ENCODE measurements around the gene CLDN12. TPM values are rescaled to one million over a fixed set of nuclear protein-coding genes. Genes with fewer than 3 reads are reported as not detected.
A peak's percentile ranks its signal among the peaks of the same experiment; 100 is the strongest.

CLDN12 gene
- total RNA-seq, 2 experiments from 2014 or later = 2.4 TPM

DNA sequence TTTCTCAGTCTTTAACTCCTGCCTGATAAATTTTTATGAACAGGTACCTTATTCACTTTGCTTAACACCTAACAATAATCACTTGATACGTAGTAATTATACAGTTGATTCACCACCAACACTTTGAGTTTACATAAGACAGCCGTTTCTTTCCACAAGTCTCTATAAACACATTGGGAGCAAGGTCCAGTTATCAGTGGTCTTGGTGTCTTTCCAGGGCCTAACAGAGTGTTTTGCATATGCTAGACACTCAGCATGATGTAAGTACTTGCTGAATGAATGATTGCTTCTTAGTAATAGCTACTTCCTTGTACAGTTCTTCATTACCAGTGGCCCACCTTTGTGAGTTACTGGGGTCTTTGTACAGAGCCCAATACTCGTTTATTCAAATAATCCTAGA lies 6.4 kb downstream of the CLDN12 start:
- H3K36me3 Mint-ChIP-seq (ENCODE audit: low read depth) = peaks cover 2% of the 10 kb centered on the region
- CTCF ChIA-PET = no interaction called here

DNA sequence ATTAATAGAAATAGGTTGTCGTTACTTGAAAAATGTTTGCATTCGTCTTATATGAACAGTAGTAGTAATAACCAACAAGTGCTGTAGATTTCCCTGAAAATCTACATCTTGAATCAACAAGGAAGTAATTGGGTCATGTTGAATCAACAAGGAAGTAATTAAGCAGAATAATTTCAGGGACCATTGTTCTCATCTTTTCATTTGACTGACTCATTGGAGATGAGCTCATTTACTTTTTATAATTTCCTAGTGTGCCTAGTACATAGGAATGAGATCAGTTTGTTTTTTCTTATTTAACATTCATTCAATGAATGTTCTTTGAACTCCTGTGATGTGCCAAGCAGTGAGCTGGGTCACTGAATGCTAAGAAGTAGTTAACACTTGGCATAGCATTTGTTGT lies 8.2 kb downstream of the CLDN12 start:
- no peaks in the 10 kb centered on the region for H3K27me3 Mint-ChIP-seq
- no peaks in the 10 kb centered on the region for H3K4me1 Mint-ChIP-seq
- no peak overlapping the region for H3K4me3 Mint-ChIP-seq
- POLR2A ChIA-PET = no interaction called here
- H3K27ac Mint-ChIP-seq = no peak overlapping the region
- CTCF ChIA-PET = interaction anchor here (0.7 to 0.8 kb wide), 2 partner anchors 99 to 788 kb away, joined by 3 read pairs; no protein-coding TSS in a partner anchor
- H3K36me3 Mint-ChIP-seq (ENCODE audit: low read depth) = peaks cover 2% of the 10 kb centered on the region
- no peak for DNase-seq
- H3K9me3 Mint-ChIP-seq = no peaks in the 10 kb centered on the region

More for the DNA sequence above, 6.4 kb downstream of the CLDN12 start:
- Mint-ChIP-seq H3K4me3 (no peak overlapping the region), H3K27me3 (no peaks in the 10 kb centered on the region), H3K4me1 (peaks cover 2% of the 10 kb centered on the region), H3K27ac (no peak overlapping the region), H3K9me3 (no peaks in the 10 kb centered on the region)
- POLR2A ChIA-PET = no interaction called here
- no peak for DNase-seq

- DNase-seq = peak; percentile 24
- Mint-ChIP-seq H3K27me3 (no peaks in the 10 kb centered on the region), H3K27ac (no peak overlapping the region), H3K9me3 (no peaks in the 10 kb centered on the region), H3K36me3 (ENCODE audit: low read depth) (no peaks in the 10 kb centered on the region), H3K4me3 (no peak overlapping the region), H3K4me1 (no peaks in the 10 kb centered on the region)
- ChIA-PET CTCF (interaction anchor here (0.8 to 1.1 kb wide), 2 partner anchors 15 to 42 kb away, joined by 3 read pairs; no protein-coding TSS in a partner anchor), POLR2A (no interaction called here)
These were observed 9.4 kb downstream of the CLDN12 start for GRCh38 chr7:90412458-90413184.

GRCh38 chr7:90413185-90413528 lies 9.9 kb downstream of the CLDN12 start:
- ChIA-PET CTCF (interaction anchor here (0.6 to 1.1 kb wide), 3 partner anchors 15 to 259 kb away, joined by 3 read pairs; partner anchors contain the start of gene STEAP1), POLR2A (no interaction called here)
- no peak for DNase-seq
- no peaks in the 10 kb centered on the region for H3K36me3 Mint-ChIP-seq (ENCODE audit: low read depth)
- no peak overlapping the region for H3K4me3 Mint-ChIP-seq
- H3K9me3 Mint-ChIP-seq = no peaks in the 10 kb centered on the region
- H3K27ac Mint-ChIP-seq = no peak overlapping the region
- no peaks in the 10 kb centered on the region for H3K4me1 Mint-ChIP-seq
- no peaks in the 10 kb centered on the region for H3K27me3 Mint-ChIP-seq

- ChIA-PET CTCF (no interaction called here), POLR2A (no interaction called here)
- H3K27ac Mint-ChIP-seq = no peak overlapping the region
These were observed 18.4 kb downstream of the CLDN12 start for GRCh38 chr7:90421651-90422050.

GRCh38 chr7:90424720-90425119 lies 21.5 kb downstream of the CLDN12 start:
- DNase-seq = no peak
- Mint-ChIP-seq H3K36me3 (ENCODE audit: low read depth) (no peaks in the 10 kb centered on the region), H3K27ac (no peak overlapping the region), H3K27me3 (no peaks in the 10 kb centered on the region), H3K4me1 (peaks cover 16% of the 10 kb centered on the region), H3K9me3 (no peaks in the 10 kb centered on the region), H3K4me3 (no peak overlapping the region)
- ChIA-PET CTCF (interaction anchor here (0.6 kb wide), 1 partner anchor 9 kb away, joined by 3 read pairs; no protein-coding TSS in a partner anchor), POLR2A (no interaction called here)

More at GRCh38 chr7:90421651-90422050, 18.4 kb downstream of the CLDN12 start:
- Mint-ChIP-seq H3K9me3 (no peaks in the 10 kb centered on the region), H3K4me1 (peaks cover 16% of the 10 kb centered on the region), H3K4me3 (no peak overlapping the region), H3K36me3 (ENCODE audit: low read depth) (no peaks in the 10 kb centered on the region), H3K27me3 (no peaks in the 10 kb centered on the region)
- DNase-seq = no peak

DNA sequence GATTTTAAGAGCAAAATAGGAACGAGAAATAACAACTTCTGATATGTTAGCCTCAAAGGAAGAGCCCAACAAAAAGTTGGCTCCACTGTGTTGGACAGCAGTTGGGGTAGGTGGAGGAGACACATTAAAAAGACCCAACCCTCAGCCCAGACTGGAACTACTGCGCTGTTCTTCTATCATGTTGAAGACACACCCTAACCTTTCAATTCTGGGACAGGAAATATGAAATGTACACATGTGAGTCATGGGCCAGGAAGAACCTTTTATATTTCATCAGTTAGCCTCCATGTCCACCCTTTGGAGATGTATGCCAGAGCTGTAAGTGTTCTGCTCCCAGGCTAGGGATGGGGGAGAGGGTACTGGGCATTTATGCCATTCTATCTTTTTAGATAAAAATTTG lies 22.1 kb downstream of the CLDN12 start:
- no peak for DNase-seq
- no peak overlapping the region for H3K27ac Mint-ChIP-seq
- no peaks in the 10 kb centered on the region for H3K27me3 Mint-ChIP-seq
- H3K4me1 Mint-ChIP-seq = peaks cover 16% of the 10 kb centered on the region
- ChIA-PET POLR2A (no interaction called here), CTCF (interaction anchor here (1.4 kb wide), 1 partner anchor 22 kb away, joined by 3 read pairs; no protein-coding TSS in a partner anchor)
- no peaks in the 10 kb centered on the region for H3K36me3 Mint-ChIP-seq (ENCODE audit: low read depth)
- no peaks in the 10 kb centered on the region for H3K9me3 Mint-ChIP-seq
- H3K4me3 Mint-ChIP-seq = no peak overlapping the region

- H3K4me3 Mint-ChIP-seq = no peak overlapping the region
- H3K9me3 Mint-ChIP-seq = no peaks in the 10 kb centered on the region
- peaks cover 2% of the 10 kb centered on the region for H3K4me1 Mint-ChIP-seq
- H3K27ac Mint-ChIP-seq = no peak overlapping the region
- peaks cover 4% of the 10 kb centered on the region for H3K27me3 Mint-ChIP-seq
- ChIA-PET POLR2A (no interaction called here), CTCF (interaction anchor here (0.6 kb wide), 1 partner anchor 1451 kb away, joined by 3 read pairs; no protein-coding TSS in a partner anchor)
- no peaks in the 10 kb centered on the region for H3K36me3 Mint-ChIP-seq (ENCODE audit: low read depth)
- DNase-seq = no peak
These were observed 27.6 kb downstream of the CLDN12 start for GRCh38 chr7:90430614-90431460.

- no peak overlapping the region for H3K4me3 Mint-ChIP-seq
These were observed 29.5 kb downstream of the CLDN12 start for GRCh38 chr7:90432752-90433151.

DNA sequence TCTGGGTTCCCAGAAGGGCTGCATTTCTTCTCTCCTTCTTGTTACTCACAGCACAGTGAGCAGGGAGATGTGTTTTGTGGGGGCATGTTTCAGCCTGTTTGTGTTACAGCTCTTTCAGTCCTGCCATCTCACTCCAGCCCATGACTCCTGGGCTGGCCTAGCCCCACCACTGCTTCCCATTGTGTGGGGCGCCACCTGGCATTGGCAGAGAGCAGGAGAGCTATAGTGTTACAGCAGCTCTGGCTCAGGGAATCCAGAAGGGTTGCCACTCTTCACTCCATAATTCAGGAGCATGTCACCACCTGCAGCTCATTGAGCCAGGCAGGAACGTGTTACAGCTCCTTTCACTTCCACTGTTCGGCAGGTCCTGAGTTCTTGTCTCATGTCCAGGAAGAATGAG lies 30.0 kb downstream of the CLDN12 start:
- POLR2A ChIA-PET = no interaction called here

More at GRCh38 chr7:90432752-90433151, 29.5 kb downstream of the CLDN12 start:
- ChIA-PET CTCF (interaction anchor here (1.3 kb wide), 1 partner anchor 14 kb away, joined by 5 read pairs; no protein-coding TSS in a partner anchor), POLR2A (no interaction called here)
- DNase-seq = no peak
- Mint-ChIP-seq H3K27me3 (peaks cover 4% of the 10 kb centered on the region), H3K4me1 (no peaks in the 10 kb centered on the region), H3K27ac (no peak overlapping the region), H3K9me3 (no peaks in the 10 kb centered on the region), H3K36me3 (ENCODE audit: low read depth) (no peaks in the 10 kb centered on the region)

GRCh38 chr7:90445633-90446032 lies 42.4 kb downstream of the CLDN12 start:
- no peaks in the 10 kb centered on the region for H3K9me3 Mint-ChIP-seq
- ChIA-PET CTCF (interaction anchor here (0.6 kb wide), 1 partner anchor 10 kb away, joined by 3 read pairs; no protein-coding TSS in a partner anchor), POLR2A (no interaction called here)
- no peak for DNase-seq
- H3K27me3 Mint-ChIP-seq = peaks cover 10% of the 10 kb centered on the region
- no peak overlapping the region for H3K4me3 Mint-ChIP-seq
- no peak overlapping the region for H3K27ac Mint-ChIP-seq
- H3K4me1 Mint-ChIP-seq = no peaks in the 10 kb centered on the region
- no peaks in the 10 kb centered on the region for H3K36me3 Mint-ChIP-seq (ENCODE audit: low read depth)

More for the DNA sequence above, 30.0 kb downstream of the CLDN12 start:
- Mint-ChIP-seq H3K27ac (no peak overlapping the region), H3K9me3 (no peaks in the 10 kb centered on the region), H3K27me3 (peaks cover 4% of the 10 kb centered on the region), H3K4me1 (no peaks in the 10 kb centered on the region), H3K4me3 (no peak overlapping the region), H3K36me3 (ENCODE audit: low read depth) (no peaks in the 10 kb centered on the region)
- CTCF ChIA-PET = interaction anchor here (1.3 to 1.4 kb wide), 2 partner anchors 9 to 14 kb away, joined by 3 to 5 read pairs; no protein-coding TSS in a partner anchor
- DNase-seq = no peak

DNA sequence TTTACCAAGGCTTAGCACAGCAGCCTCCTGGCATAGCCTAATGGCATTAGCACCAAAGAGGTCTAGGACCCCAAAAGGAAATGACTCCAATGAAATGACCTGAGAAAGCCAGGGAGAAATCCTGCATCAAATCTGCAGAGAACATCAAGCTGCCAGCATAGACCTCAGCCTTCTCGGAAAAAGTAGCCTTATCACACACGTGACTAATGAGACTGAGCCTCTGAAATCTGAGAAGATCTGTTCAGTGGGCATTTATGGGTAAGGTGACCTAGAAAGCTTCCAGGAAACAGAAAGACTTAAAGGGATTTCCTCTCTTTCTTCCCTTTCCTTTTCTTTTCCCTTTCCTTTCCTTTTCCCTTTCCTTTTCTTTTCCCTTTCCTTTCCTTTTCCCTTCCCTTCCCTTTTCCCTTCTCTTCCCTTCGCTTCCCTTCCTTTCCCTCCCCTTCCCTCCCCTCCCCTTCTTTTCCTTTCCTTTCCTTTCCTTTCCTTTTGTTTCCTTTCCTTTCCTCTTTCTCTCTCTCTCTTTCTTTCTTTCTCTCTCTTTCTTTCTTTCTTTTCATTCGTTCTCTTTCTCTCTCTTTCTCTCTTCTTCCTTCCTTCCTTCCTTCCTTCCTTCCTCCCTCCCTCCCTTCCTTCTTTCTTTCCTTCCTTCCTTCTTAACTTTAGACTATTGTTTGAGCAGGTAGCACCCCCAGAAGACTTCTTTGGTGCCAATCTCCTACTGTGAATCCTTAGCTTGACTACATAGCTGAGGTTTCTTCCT lies 43.1 kb downstream of the CLDN12 start:
- Mint-ChIP-seq H3K27me3 (peaks cover 10% of the 10 kb centered on the region), H3K27ac (no peak overlapping the region), H3K4me3 (no peak overlapping the region), H3K4me1 (no peaks in the 10 kb centered on the region), H3K9me3 (no peaks in the 10 kb centered on the region), H3K36me3 (ENCODE audit: low read depth) (no peaks in the 10 kb centered on the region)
- ChIA-PET CTCF (interaction anchor here (0.6 to 1.5 kb wide), 2 partner anchors 9 to 13 kb away, joined by 3 to 5 read pairs; no protein-coding TSS in a partner anchor), POLR2A (no interaction called here)
- DNase-seq = no peak

All from activated CD4-positive, alpha-beta T cell treated with anti-CD3 and anti-CD28 coated beads, Interleukin-2, amount 10 ng/mL, durations not matched to agents 7 days and 5 days (primary cell).